ENCODE data around the gene OSBP2. TPM values are rescaled to one million over a fixed set of nuclear protein-coding genes. Genes with fewer than 3 reads are reported as not detected.

OSBP2 gene
- total and polyA plus RNA-seq, 10 of the 15 experiments (the other 5 are each of a cell fraction or from before 2014, with no cell fraction given) = 0.11 to 7.7 (median 3.6) TPM

DNA sequence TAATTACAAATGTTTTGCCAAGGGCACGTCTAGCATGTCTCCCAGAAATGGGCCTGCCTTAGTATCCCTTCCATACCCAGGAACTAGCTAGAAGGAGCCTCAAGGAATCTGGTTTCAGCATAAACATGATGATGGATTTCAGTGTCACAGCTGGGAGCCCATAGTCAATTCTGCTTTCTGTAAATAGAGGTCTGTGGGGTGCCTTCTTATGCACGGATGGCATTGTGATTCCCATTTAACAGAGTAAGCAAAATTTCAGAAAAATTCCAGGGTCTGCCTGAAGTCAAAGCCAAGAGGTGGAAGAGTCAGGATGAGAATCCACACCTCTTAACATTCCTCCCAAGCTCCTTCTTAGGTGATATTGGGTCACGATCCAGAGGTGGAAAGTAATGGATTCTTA, 39.1 kb upstream of the OSBP2 start:
- SMC1A ChIA-PET (ENCODE audit: uncharacterized antibody, unreplicated experiment) = interaction anchor here (0.7 to 1.0 kb wide), 2 partner anchors 56 to 99 kb away, joined by 3 to 5 read pairs; no protein-coding TSS in a partner anchor
- in situ Hi-C loops (cut with MboI) = no loop called here
- intact Hi-C loops (cut with micrococcal nuclease; ENCODE audit: unreplicated experiment) = no loop called here
- Histone ChIP-seq H3K36me3 (ENCODE audit: control insufficient read depth in 2 of 2, insufficient read depth in 2 of 2, low read length in 1 of 2) (no peaks in the 10 kb centered on the region), H4K20me1 (ENCODE audit: control insufficient read depth, insufficient read depth) (no peaks in the 10 kb centered on the region), H3K4me2 (ENCODE audit: control insufficient read depth, insufficient read depth) (no peak overlapping the region), H3K9me3 (replicated peaks; ENCODE audit: control insufficient read depth, insufficient read depth, low read length) (no peaks in the 10 kb centered on the region), H3K79me2 (ENCODE audit: control insufficient read depth, insufficient read depth, low read length) (no peaks in the 10 kb centered on the region), H3K9ac (ENCODE audit: control insufficient read depth, insufficient read depth, low read length) (no peak overlapping the region), H3K4me3 (no peak overlapping the region), H3K27ac (ENCODE audit: control insufficient read depth, insufficient read depth) (no peak overlapping the region), H3K4me1 (ENCODE audit: control insufficient read depth, insufficient read depth, low read length) (no peaks in the 10 kb centered on the region), H3K27me3 (replicated peaks in 1 of 2; ENCODE audit: control insufficient read depth in 2 of 2, insufficient read depth in 2 of 2, low read length in 1 of 2) (no peaks in the 10 kb centered on the region), H2AFZ (ENCODE audit: control insufficient read depth, low read depth, low read length) (no peak overlapping the region)
- ATAC-seq = no peak
- DNase-seq (ENCODE audit: low read depth, low spot score) = no peak
- no TSS peak for BruUV-seq (replicated peaks)
- RAD21 ChIA-PET (ENCODE audit: unreplicated experiment) = interaction anchor here (1.0 kb wide), 1 partner anchor 100 kb away, joined by 5 read pairs; no protein-coding TSS in a partner anchor
- POLR2A ChIA-PET = no interaction called here
- TF ChIP-seq TCF3 (IDR thresholded peaks at IDR 0.05; ENCODE audit: borderline replicate concordance, insufficient read depth, low read depth, low read length) (no peak), PKNOX1 (IDR thresholded peaks at IDR 0.05) (no peak), ZNF384 (IDR thresholded peaks at IDR 0.05; ENCODE audit: borderline replicate concordance, low read depth, low read length) (no peak), SIN3A (IDR thresholded peaks at IDR 0.05; ENCODE audit: low read depth, low read length) (no peak), RFX5 (IDR thresholded peaks at IDR 0.05; ENCODE audit: low read depth, low read length) (no peak), POLR2A (IDR thresholded peaks at IDR 0.05; ENCODE audit: low read depth, low read length) (no peak), DPF2 (IDR thresholded peaks at IDR 0.05) (no peak), SREBF2 (IDR thresholded peaks at IDR 0.05; ENCODE audit: low read length) (no peak), FOXK2 (IDR thresholded peaks at IDR 0.05) (no peak), ETV6 (conservative IDR thresholded peaks at IDR 0.05 in 1 of 2, IDR thresholded peaks at IDR 0.05 in 1 of 2; ENCODE audit: borderline replicate concordance in 1 of 2, low read depth in 1 of 2) (no peak), MEF2B (IDR thresholded peaks at IDR 0.05; ENCODE audit: partially characterized antibody, poor library complexity, severe bottlenecking) (no peak)
- 46% methylated on average over 3 of the region's 3 CpGs for WGBS (ENCODE audit: insufficient coverage, insufficient replicate concordance, low lambda C conversion rate, missing lambda C conversion rate)
- CTCF ChIA-PET = no interaction called here
- FAIRE-seq = no peak
